PFSK-1 (cell line): ENCODE data around the gene NFAT5.

Experiments used
- FOXP2 ChIP-seq: optimal IDR thresholded peaks from 2 replicates; pipeline ENCODE3; 2011; ENCODE audit warnings: borderline replicate concordance, control low read depth, inconsistent platforms; ENCODE audit not compliant: insufficient read depth; ENCODE audit errors: extremely low read length, extremely low read depth
- POLR2AphosphoS5 ChIP-seq: IDR thresholded peaks from 2 replicates; pipeline ENCODE4 v1.6.1; 2012; ENCODE audit warnings: low read depth, mild to moderate bottlenecking, control low read depth, low read length, moderate library complexity
- REST ChIP-seq, 2 experiments: IDR thresholded peaks; 2 replicates each; pipeline versions ENCODE4 v1.6.1 to v1.8.0; 2011 to 2012; ENCODE audit warnings: low read depth in 2 of 2, low read length in 2 of 2, control low read depth in 1 of 2, inconsistent platforms in 1 of 2, mild to moderate bottlenecking in 1 of 2, moderate library complexity in 1 of 2; ENCODE audit not compliant: insufficient read depth in 1 of 2
- SIN3A ChIP-seq: IDR thresholded peaks from 2 replicates; pipeline ENCODE4 v1.6.1; 2012; ENCODE audit warnings: mild to moderate bottlenecking, low read length, moderate library complexity, borderline replicate concordance; ENCODE audit not compliant: insufficient read depth
- TAF1 ChIP-seq: IDR thresholded peaks from 2 replicates; pipeline ENCODE4 v1.6.1; 2012; ENCODE audit warnings: low read length, control low read depth, borderline replicate concordance; ENCODE audit not compliant: insufficient read depth

The NFAT5 gene

GRCh38 chr16:69709456-69710084 is 143.8 kb downstream of the NFAT5 start:
- TF ChIP-seq SIN3A = no peak
- TF ChIP-seq TAF1 = no peak
- no peak for TF ChIP-seq POLR2AphosphoS5
- TF ChIP-seq FOXP2 = no peak
- TF ChIP-seq REST (IDR thresholded peaks at IDR 0.05; ENCODE audit: insufficient read depth in 1 of 2, low read depth in 2 of 2, low read length in 2 of 2) = no peak

- no peak for TF ChIP-seq SIN3A
- no peak for TF ChIP-seq TAF1
Measured at GRCh38 chr16:69711115-69711740, 145.5 kb downstream of the NFAT5 start.

GRCh38 chr16:69712277-69712676 is 146.5 kb downstream of the NFAT5 start:
- TF ChIP-seq POLR2AphosphoS5 (no peak), TAF1 (no peak), REST (IDR thresholded peaks at IDR 0.05; ENCODE audit: insufficient read depth in 1 of 2, low read depth in 2 of 2, low read length in 2 of 2) (no peak), SIN3A (no peak), FOXP2 (no peak)

- no peak for TF ChIP-seq SIN3A
Measured at GRCh38 chr16:69712914-69713581, 147.3 kb downstream of the NFAT5 start.

GRCh38 chr16:69717066-69717465 is 151.3 kb downstream of the NFAT5 start:
- no peak for TF ChIP-seq FOXP2
- TF ChIP-seq POLR2AphosphoS5 = no peak
- TF ChIP-seq SIN3A = no peak
- TF ChIP-seq REST (IDR thresholded peaks at IDR 0.05; ENCODE audit: insufficient read depth in 1 of 2, low read depth in 2 of 2, low read length in 2 of 2) = no peak
- TF ChIP-seq TAF1 = no peak
